Medulla oblongata (tissue), 1 donor: ENCODE measurements around the gene CCL3.
"Not testable (repeated sequence)": the region's sequence is repeated elsewhere in the genome, so short reads cannot be mapped to it uniquely, and the experiment has no call there.

ENCODE experiments used
- DNase-seq: peaks from one replicate; pipeline ENCODE4 v3.0.0-alpha.2; 2015; ENCODE audit errors: extremely low spot score

CCL3 gene

GRCh38 chr17:36086791-36087190, 3.2 kb downstream of the CCL3 start:
- DNase-seq = no peak

GRCh38 chr17:36085765-36086164, 4.2 kb downstream of the CCL3 start:
- peak; percentile 60 for DNase-seq

- not testable (repeated sequence) for DNase-seq
Observed at GRCh38 chr17:36083691-36084090, 6.3 kb downstream of the CCL3 start.

GRCh38 chr17:36082482-36083120, 7.3 kb downstream of the CCL3 start:
- peak; percentile 27 for DNase-seq

GRCh38 chr17:36081681-36082471, 8.1 kb downstream of the CCL3 start:
- not testable (repeated sequence) for DNase-seq

- DNase-seq = no peak
Observed at GRCh38 chr17:36074365-36074764, 15.6 kb downstream of the CCL3 start.

- peak; percentile 46 for DNase-seq
Observed at GRCh38 chr17:36072431-36073121, 17.4 kb downstream of the CCL3 start.

- no peak for DNase-seq
Observed at GRCh38 chr17:36071751-36072150, 18.2 kb downstream of the CCL3 start.

- DNase-seq = no peak
Observed at GRCh38 chr17:36070427-36070826, 19.5 kb downstream of the CCL3 start.

- DNase-seq = no peak
Observed at GRCh38 chr17:36069136-36069535, 20.8 kb downstream of the CCL3 start.

- no peak for DNase-seq
Observed at GRCh38 chr17:36068524-36068923, 21.4 kb downstream of the CCL3 start.

- no peak for DNase-seq
Observed at GRCh38 chr17:36066365-36066985, 23.5 kb downstream of the CCL3 start.

GRCh38 chr17:36063786-36064541, 26.0 kb downstream of the CCL3 start, which contains the start of gene CCL18:
Gene CCL18, plus strand, starts transcription at chr17:36064272. Its CDS starts 71 bp downstream, at chr17:36064343.
- no peak for DNase-seq

- no peak for DNase-seq
Observed at GRCh38 chr17:36060816-36061215, 29.1 kb downstream of the CCL3 start.

- DNase-seq = no peak
Observed at GRCh38 chr17:36059406-36059805, 30.5 kb downstream of the CCL3 start.

GRCh38 chr17:36057911-36058310, 32.0 kb downstream of the CCL3 start:
- peak; percentile 10 for DNase-seq

- DNase-seq = no peak
Observed at GRCh38 chr17:36055921-36056520, 33.9 kb downstream of the CCL3 start.

- no peak for DNase-seq
Observed at GRCh38 chr17:36055171-36055570, 34.8 kb downstream of the CCL3 start.

- no peak for DNase-seq
Observed at GRCh38 chr17:36049643-36050042, 40.3 kb downstream of the CCL3 start.

GRCh38 chr17:36048066-36048465, 41.9 kb downstream of the CCL3 start:
- no peak for DNase-seq
